A549 treated with GW870086 at 1 μM for 4 hours (cell line): Measurements from ENCODE around the gene CPT1A. TPM values are rescaled to one million over a fixed set of nuclear protein-coding genes. Genes with fewer than 3 reads are reported as not detected.

Source experiments
- total RNA-seq: library from RNA; stranded (reverse); fragments of 200-300 nt; extraction: Qiagen RNA extraction; gene quantifications from 5 replicates; pipeline ENCODE4 v1.2.3, GENCODE V29; 2022; ENCODE audit warnings: low read depth

CPT1A gene
- total RNA-seq = 27.3 to 31.7 TPM (median 30.9 TPM) in 5 replicates

DNA sequence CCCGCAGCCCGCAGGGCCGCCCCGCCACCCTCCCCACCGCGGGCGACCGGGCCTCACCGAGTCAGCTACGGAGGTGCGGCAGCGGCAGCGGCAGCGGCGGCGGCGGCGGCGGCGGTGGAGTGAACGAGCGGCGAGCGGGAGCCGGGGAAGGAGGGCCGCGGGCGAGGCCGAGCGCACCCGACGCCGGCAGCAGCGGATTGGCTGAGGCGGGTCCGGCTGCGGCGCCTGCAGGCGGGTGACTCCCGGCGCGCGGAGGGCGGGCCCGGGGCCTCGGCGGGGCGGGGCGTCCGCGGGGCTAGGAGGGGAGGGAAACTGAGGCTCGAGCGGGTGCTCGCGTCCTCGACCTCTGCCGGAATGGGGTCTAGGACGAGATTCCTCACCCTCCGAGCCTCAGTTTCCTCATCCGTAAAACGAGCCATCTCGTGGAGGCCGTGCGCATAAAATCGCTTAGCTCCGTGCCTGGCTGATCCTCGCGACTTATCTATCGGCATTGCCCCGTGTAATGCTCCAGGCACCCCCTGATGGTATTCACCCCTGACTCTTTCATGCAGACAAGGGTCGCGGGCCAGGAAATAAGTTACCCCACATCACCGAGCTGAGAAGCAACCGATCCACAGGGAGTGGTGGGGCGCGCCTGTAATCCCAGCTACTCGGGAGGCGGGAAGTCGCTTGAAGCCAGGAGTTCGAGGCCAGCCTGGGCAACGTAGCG, at the start of gene CPT1A:
CPT1A (minus strand) TSS at position 199 of the 709 bp plus-strand sequence. CDS start 26,442 bp downstream, outside the sequence.

DNA sequence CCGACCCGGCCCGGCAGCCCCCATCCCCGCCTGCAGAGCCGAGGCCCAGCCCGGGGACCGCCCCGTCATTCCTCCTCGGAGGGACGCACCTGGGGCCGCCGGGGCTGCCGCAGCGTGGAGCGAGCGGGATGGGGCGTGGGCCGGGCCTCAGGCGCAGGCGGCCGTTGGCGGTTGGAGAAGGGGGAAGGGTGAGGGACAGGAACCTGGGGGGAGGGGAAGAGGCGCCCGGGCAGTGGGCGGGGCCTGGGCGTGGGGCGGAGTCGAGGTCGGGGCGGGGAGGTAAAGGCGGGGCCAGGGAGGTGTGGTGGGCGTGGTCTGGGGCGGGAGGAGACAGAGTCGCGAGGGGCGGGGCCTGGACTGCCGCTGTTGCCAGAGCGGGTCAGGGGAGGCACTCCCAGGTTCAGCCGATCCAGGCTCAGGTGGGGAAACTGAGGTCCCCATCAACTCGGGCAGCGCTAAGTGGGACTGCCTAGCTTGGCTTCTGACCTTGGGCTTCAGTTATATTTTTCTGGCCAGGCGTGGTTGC, 90.3 kb downstream of the CPT1A start, which contains the start of gene TESMIN:
TESMIN (minus strand) TSS at position 190 of the 526 bp plus-strand sequence. CDS start 860 bp downstream, outside the sequence.

Other genes starting within 250 kb of the CPT1A start
- gene GAL, start 157.4 kb downstream of the CPT1A start, total RNA-seq = 10.8 to 23.8 TPM (median 17.0 TPM) in 5 replicates
- 4.3 to 6.8 TPM (median 5.7 TPM) in 5 replicates for gene TESMIN, start 90.4 kb downstream of the CPT1A start, total RNA-seq
- 128 to 148 TPM (median 137 TPM) in 5 replicates for gene MRPL21, start 61.9 kb upstream of the CPT1A start, total RNA-seq
- 12.0 to 16.8 TPM (median 14.8 TPM) in 5 replicates for gene IGHMBP2, start 62.0 kb upstream of the CPT1A start, total RNA-seq
- gene MRGPRD, start 139.1 kb upstream of the CPT1A start, total RNA-seq = not detected in 5 replicates
- 0.06 to 0.09 TPM (median 0.08 TPM) in 3 of 5 replicates, not detected in the others for gene MRGPRF, start 171.3 kb upstream of the CPT1A start, total RNA-seq
- 10.1 to 14.1 TPM (median 12.3 TPM) in 5 replicates for gene TPCN2, start 207.0 kb upstream of the CPT1A start, total RNA-seq